Natural killer cell (primary cell): Measurements from ENCODE around the gene GYG1. TPM values are rescaled to one million over a fixed set of nuclear protein-coding genes. Genes with fewer than 3 reads are reported as not detected.

Source experiments
- ATAC-seq, 3 donors: fragments of 150-1000 bp in 2 of 3; fragments of 200-7000 bp in 1 of 3; cut with Tn5 transposase; 1 replicate in 1 of 3; 2 replicates in 2 of 3; pipeline ENCODE4 v1.10.0; 2021; ENCODE audit warnings: mild to moderate bottlenecking in 2 of 3, moderate library complexity in 2 of 3
- DNase-seq, 2 donors: peaks; one replicate each; pipeline versions ENCODE4 v3.0.0 to v3.0.0-alpha.2; 2013 to 2021; ENCODE audit warnings: mixed read lengths in 1 of 2
- H3K27ac ChIP-seq: one replicate; pipeline ENCODE4 v1.5.1; 2013; ENCODE audit warnings: mild to moderate bottlenecking, low read length
- H3K27me3 ChIP-seq: one replicate; pipeline ENCODE4 v1.6.1; 2013; ENCODE audit warnings: low read length; ENCODE audit not compliant: control insufficient read depth, insufficient read depth
- H3K36me3 ChIP-seq: one replicate; pipeline ENCODE4 v1.6.1; 2013; ENCODE audit warnings: low read length; ENCODE audit not compliant: control insufficient read depth, insufficient read depth
- H3K4me1 ChIP-seq: one replicate; pipeline ENCODE4 v1.6.1; 2013; ENCODE audit warnings: low read length; ENCODE audit not compliant: control insufficient read depth, insufficient read depth
- H3K4me3 ChIP-seq: one replicate; pipeline ENCODE4 v1.5.1; 2013; ENCODE audit warnings: low read length
- H3K9me3 ChIP-seq: one replicate; pipeline ENCODE4 v1.6.1; 2013; ENCODE audit warnings: low read length; ENCODE audit not compliant: control insufficient read depth, insufficient read depth
- H3K27ac Mint-ChIP-seq, 2 donors: one replicate each; pipeline ENCODE4 v1.8.0; 2022; ENCODE audit warnings: mild to moderate bottlenecking in 2 of 2, mixed read lengths in 2 of 2, moderate library complexity in 1 of 2
- H3K27me3 Mint-ChIP-seq, 2 donors: one replicate each; pipeline ENCODE4 v1.8.0; 2022; ENCODE audit warnings: low read depth in 2 of 2, mixed read lengths in 2 of 2
- H3K36me3 Mint-ChIP-seq: one replicate; pipeline ENCODE4 v1.8.0; 2022; ENCODE audit warnings: mixed read lengths
- H3K4me1 Mint-ChIP-seq, 2 donors: one replicate each; pipeline ENCODE4 v1.8.0; 2022; ENCODE audit warnings: mixed read lengths in 2 of 2
- H3K4me3 Mint-ChIP-seq: one replicate; pipeline ENCODE4 v1.8.0; 2022; ENCODE audit warnings: mild to moderate bottlenecking, moderate library complexity, mixed read lengths
- H3K9me3 Mint-ChIP-seq, 2 donors: one replicate each; pipeline ENCODE4 v1.8.0; 2022; ENCODE audit warnings: mixed read lengths in 2 of 2
- WGBS: methylation state at CpG from one replicate; pipeline ENCODE4 v1.1.7; 2013; ENCODE audit warnings: missing lambda C conversion rate; ENCODE audit not compliant: insufficient coverage; 5-methylcytosine and 5-hydroxymethylcytosine counted together
- intact Hi-C: fragments of 100-400 bp; cut with micrococcal nuclease; formaldehyde crosslinking; loops from one replicate; pipeline ENCODE4 v1.14.2; 2022
- total RNA-seq, 4 donors: library from RNA; stranded (reverse); fragments of 120-200 nt in 1 of 4; gene quantifications; one replicate each; pipeline versions ENCODE4 v1.2.3 to v1.2.4, GENCODE V29; 2013 to 2022
- TF ChIP-seq, protein P1 (sequence below): fragments of 200-600 bp; IDR thresholded peaks from one replicate; pipeline ENCODE4 v1.8.0; 2022; ENCODE audit warnings: antibody characterized with exemption

The GYG1 gene
- total RNA-seq, 3 donors from 2014 or later (not counting 1 experiment from before 2014, with no cell fraction given) = 46.6 to 56.5 (median 49.6) TPM

DNA sequence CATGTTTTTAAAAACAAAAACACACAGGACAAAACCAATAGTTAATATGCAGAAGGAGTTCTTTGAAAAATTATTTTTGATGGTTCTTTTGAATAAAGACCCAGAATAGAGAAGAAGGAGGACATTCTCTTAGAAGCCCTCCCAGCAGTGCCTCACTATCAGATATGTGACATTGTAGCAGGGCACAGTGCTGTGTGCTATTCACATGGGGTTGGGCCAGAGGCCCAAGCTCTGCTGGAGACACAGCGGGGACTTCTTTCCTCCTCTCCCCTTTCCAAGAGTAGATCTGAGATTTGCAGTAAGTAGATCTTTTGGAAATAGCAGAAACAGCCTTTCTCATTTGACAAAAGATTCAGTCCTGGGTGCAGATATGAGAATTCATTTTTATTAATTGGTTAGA is 6.3 kb downstream of the GYG1 start:
- Mint-ChIP-seq H3K9me3 (no peaks in the 10 kb centered on the region), H3K27me3 (no peaks in the 10 kb centered on the region), H3K27ac (peak overlapping the region; percentile 68), H3K36me3 (peaks cover 24% of the 10 kb centered on the region), H3K4me3 (no peak overlapping the region), H3K4me1 (peaks cover 62 to 66% of the 10 kb centered on the region in 2 donors)
- peaks cover 11% of the 10 kb centered on the region for H3K4me1 ChIP-seq
- WGBS = 100% methylated on average over 1 of the region's 1 CpG
- DNase-seq (no peak), ATAC-seq (no peak)
- intact Hi-C loops = no loop called here
- H3K4me3 ChIP-seq = no peak overlapping the region
- H3K36me3 ChIP-seq = peaks cover 63% of the 10 kb centered on the region
- H3K27me3 ChIP-seq = no peaks in the 10 kb centered on the region
- H3K27ac ChIP-seq = no peak overlapping the region
- no peaks in the 10 kb centered on the region for H3K9me3 ChIP-seq
- TF ChIP-seq, protein P1, sequence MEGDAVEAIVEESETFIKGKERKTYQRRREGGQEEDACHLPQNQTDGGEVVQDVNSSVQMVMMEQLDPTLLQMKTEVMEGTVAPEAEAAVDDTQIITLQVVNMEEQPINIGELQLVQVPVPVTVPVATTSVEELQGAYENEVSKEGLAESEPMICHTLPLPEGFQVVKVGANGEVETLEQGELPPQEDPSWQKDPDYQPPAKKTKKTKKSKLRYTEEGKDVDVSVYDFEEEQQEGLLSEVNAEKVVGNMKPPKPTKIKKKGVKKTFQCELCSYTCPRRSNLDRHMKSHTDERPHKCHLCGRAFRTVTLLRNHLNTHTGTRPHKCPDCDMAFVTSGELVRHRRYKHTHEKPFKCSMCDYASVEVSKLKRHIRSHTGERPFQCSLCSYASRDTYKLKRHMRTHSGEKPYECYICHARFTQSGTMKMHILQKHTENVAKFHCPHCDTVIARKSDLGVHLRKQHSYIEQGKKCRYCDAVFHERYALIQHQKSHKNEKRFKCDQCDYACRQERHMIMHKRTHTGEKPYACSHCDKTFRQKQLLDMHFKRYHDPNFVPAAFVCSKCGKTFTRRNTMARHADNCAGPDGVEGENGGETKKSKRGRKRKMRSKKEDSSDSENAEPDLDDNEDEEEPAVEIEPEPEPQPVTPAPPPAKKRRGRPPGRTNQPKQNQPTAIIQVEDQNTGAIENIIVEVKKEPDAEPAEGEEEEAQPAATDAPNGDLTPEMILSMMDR = no peak

DNA sequence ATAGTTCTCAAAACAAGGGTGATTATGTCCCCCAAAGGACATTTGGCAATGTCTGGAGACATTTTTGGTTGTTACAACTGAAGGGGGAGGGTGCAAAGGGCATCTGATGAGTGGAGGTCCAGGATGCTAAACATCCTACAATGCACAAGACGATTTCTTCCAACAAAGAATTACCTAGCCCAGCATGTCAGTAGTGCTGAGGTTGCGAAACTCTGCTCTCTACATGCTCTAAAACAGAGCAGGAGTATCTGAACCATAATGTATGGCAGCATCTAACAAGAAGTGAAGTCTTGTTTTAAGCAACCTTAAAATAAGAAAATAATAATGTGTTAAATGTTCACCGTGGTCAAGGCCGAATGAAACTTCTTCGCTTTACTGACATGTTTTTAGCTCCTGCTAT is 7.0 kb downstream of the GYG1 start:
- Mint-ChIP-seq H3K9me3 (no peaks in the 10 kb centered on the region), H3K27me3 (no peaks in the 10 kb centered on the region), H3K4me3 (peak overlapping the region; percentile 37), H3K4me1 (peaks cover 56 to 60% of the 10 kb centered on the region in 2 donors), H3K27ac (peak overlapping the region; percentile 68), H3K36me3 (peaks cover 24% of the 10 kb centered on the region)
- Histone ChIP-seq H3K27ac (peak overlapping the region; percentile 62), H3K9me3 (no peaks in the 10 kb centered on the region), H3K36me3 (peaks cover 63% of the 10 kb centered on the region), H3K4me1 (peaks cover 5% of the 10 kb centered on the region), H3K4me3 (no peak overlapping the region), H3K27me3 (no peaks in the 10 kb centered on the region)
- intact Hi-C loops = no loop called here
- TF ChIP-seq, protein P1 = no peak
- DNase-seq (no peak), ATAC-seq (no peak)
- WGBS = 100% methylated on average over 4 of the region's 5 CpGs

DNA sequence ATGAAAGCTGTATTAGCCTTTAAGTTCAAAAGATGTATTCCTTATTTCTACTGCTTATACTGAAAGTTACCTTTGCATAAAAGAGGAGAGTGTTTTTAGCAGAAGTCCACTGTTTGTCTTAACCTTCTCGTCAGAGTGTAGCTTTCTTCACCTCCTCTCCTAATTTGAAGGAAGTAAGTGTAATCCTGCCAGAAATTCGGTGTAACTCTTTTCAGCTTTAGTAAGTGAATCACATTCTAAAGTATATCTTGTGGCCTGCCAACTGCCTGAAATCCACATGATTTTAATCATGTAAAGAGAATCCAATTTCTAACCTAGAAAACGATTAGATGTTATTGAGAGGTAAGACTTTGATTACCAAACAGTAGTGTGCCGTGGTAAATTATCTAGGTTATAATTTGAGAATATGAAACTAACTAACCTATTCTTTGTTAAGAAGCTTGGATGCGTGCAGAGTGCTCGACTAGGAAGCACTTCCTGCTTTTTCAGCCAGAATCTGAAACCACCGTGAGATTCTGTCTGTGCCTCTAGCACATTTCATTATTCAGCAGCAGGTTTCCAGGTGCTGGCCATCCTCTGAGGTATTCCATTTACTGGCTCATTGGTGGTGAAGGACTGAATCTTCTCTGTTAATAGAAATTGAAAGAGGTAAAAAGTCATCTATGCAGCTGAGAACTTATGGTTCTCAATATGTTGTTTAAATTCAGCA is 7.5 kb downstream of the GYG1 start:
- ATAC-seq (peak; percentile 28 to 63 (median 61)), DNase-seq (peak in 1 of 2 donors; percentile 52)
- 39% methylated on average over 6 of the region's 7 CpGs for WGBS
- Mint-ChIP-seq H3K4me3 (peak overlapping the region; percentile 35), H3K36me3 (peaks cover 24% of the 10 kb centered on the region), H3K27ac (peak overlapping the region; percentile 68), H3K4me1 (peaks cover 50 to 54% of the 10 kb centered on the region in 2 donors), H3K27me3 (no peaks in the 10 kb centered on the region), H3K9me3 (no peaks in the 10 kb centered on the region)
- Histone ChIP-seq H3K27ac (peak overlapping the region; percentile 62), H3K9me3 (no peaks in the 10 kb centered on the region), H3K36me3 (peaks cover 68% of the 10 kb centered on the region), H3K4me1 (peaks cover 6% of the 10 kb centered on the region), H3K27me3 (no peaks in the 10 kb centered on the region), H3K4me3 (no peak overlapping the region)
- TF ChIP-seq, protein P1 = no peak
- intact Hi-C loops = no loop called here
